ENCODE results near the gene FREM1.

The FREM1 gene

GRCh38 chr9:14813336-14814248 is 96.6 kb downstream of the FREM1 start:
- no peak for DNase-seq

- DNase-seq, result no peak
These were observed 97.4 kb downstream of the FREM1 start for GRCh38 chr9:14812806-14813205.

- DNase-seq, result no peak
These were observed 98.4 kb downstream of the FREM1 start for GRCh38 chr9:14811844-14812243.

- no peak for DNase-seq
These were observed 103.2 kb downstream of the FREM1 start for GRCh38 chr9:14806941-14807520.

GRCh38 chr9:14799030-14799429 is 111.2 kb downstream of the FREM1 start:
- no peak for DNase-seq

- DNase-seq, result no peak
These were observed 112.8 kb downstream of the FREM1 start for GRCh38 chr9:14797435-14797834.

- DNase-seq, result no peak
These were observed 116.8 kb downstream of the FREM1 start for GRCh38 chr9:14793389-14793788.

GRCh38 chr9:14790628-14791027 is 119.6 kb downstream of the FREM1 start:
- DNase-seq, result no peak

GRCh38 chr9:14788846-14789245 is 121.4 kb downstream of the FREM1 start:
- no peak for DNase-seq

GRCh38 chr9:14783358-14783757 is 126.9 kb downstream of the FREM1 start:
- DNase-seq, result no peak

GRCh38 chr9:14782286-14783051 is 127.8 kb downstream of the FREM1 start:
- DNase-seq, result no peak

GRCh38 chr9:14780693-14781092 is 129.5 kb downstream of the FREM1 start:
- no peak for DNase-seq

GRCh38 chr9:14780251-14780650 is 130.0 kb downstream of the FREM1 start:
- DNase-seq, result no peak

- DNase-seq, result no peak
These were observed 130.6 kb downstream of the FREM1 start for GRCh38 chr9:14779566-14780022.

GRCh38 chr9:14778565-14778964 is 131.7 kb downstream of the FREM1 start:
- DNase-seq, result no peak

- no peak for DNase-seq
These were observed 134.3 kb downstream of the FREM1 start for GRCh38 chr9:14775917-14776316.

- DNase-seq, result no peak
These were observed 139.6 kb downstream of the FREM1 start for GRCh38 chr9:14770592-14770991.

- DNase-seq, result no peak
These were observed 141.0 kb downstream of the FREM1 start for GRCh38 chr9:14769230-14769571.

GRCh38 chr9:14768405-14769229 is 141.6 kb downstream of the FREM1 start:
- peak; percentile 27 for DNase-seq

GRCh38 chr9:14766299-14766698 is 143.9 kb downstream of the FREM1 start:
- DNase-seq, result no peak

GRCh38 chr9:14761584-14761983 is 148.6 kb downstream of the FREM1 start:
- no peak for DNase-seq

GRCh38 chr9:14760060-14760459 is 150.2 kb downstream of the FREM1 start:
- no peak for DNase-seq

- no peak for DNase-seq
These were observed 153.9 kb downstream of the FREM1 start for GRCh38 chr9:14756291-14756690.
